HUES6 (cell line): ENCODE measurements around the gene C12orf60.

ENCODE experiments used
- H3K27ac ChIP-seq: 2 replicates; pipeline ENCODE4 v1.7.0; 2013; ENCODE audit warnings: low read depth, mild to moderate bottlenecking, low read length, inconsistent platforms
- H3K27me3 ChIP-seq: 2 replicates; pipeline ENCODE4 v1.6.1; 2013; ENCODE audit warnings: low read length; ENCODE audit not compliant: control insufficient read depth, insufficient read depth
- H3K36me3 ChIP-seq: 2 replicates; pipeline ENCODE4 v1.6.1; 2013; ENCODE audit warnings: low read length; ENCODE audit not compliant: control insufficient read depth, insufficient read depth
- H3K4me1 ChIP-seq: 2 replicates; pipeline ENCODE4 v1.6.1; 2013; ENCODE audit warnings: low read length; ENCODE audit not compliant: control insufficient read depth, insufficient read depth
- H3K4me3 ChIP-seq: 2 replicates; pipeline ENCODE4 v1.5.1; 2013; ENCODE audit warnings: low read depth, low read length
- H3K9ac ChIP-seq: one replicate; pipeline ENCODE4 v1.6.1; 2013; ENCODE audit warnings: mild to moderate bottlenecking, low read length
- H3K9me3 ChIP-seq: 2 replicates; pipeline ENCODE4 v1.6.1; 2013; ENCODE audit warnings: low read depth, low read length; ENCODE audit not compliant: control insufficient read depth, insufficient read depth

The C12orf60 gene

DNA sequence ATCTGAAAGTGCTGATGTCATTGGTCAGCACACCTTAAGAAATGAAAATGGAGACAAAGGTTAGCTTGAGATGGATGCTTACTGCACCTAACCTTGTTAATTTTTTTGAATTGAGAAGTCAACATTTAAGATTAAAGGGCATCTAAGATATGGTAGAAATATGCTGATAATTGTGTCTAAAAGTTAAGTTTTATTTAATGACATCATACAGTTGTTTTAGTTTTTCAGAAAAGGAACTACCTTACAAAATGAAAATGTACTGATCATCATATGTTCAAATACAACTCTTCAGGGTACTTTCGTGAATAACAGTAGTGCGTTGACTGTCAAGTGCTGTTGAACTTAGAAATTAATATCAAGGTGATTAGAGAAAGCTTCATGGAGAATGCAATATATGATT, 8.0 kb downstream of the C12orf60 start:
- Histone ChIP-seq H3K9ac (no peak overlapping the region), H3K27me3 (no peaks in the 10 kb centered on the region), H3K27ac (no peak overlapping the region), H3K4me1 (no peaks in the 10 kb centered on the region), H3K9me3 (no peaks in the 10 kb centered on the region), H3K36me3 (no peaks in the 10 kb centered on the region), H3K4me3 (no peak overlapping the region)

DNA sequence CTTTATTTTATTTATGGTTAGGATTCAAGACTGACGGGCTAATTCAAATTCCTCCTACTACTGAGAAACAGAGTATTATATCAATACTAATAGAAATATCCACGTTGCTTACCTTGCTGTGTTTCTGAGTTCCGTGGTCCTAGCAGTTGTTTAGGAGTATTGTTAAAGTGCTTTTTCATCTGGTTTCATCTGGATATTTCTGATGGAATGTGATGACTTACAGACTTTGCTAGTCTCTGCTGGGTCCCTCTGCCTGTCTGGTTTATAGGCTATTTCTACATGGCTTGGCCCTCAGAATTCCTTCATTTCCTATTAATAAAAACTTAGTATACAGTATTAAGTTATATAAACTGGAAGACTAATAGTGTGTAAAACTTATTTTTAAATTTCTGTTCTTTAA, 10.5 kb downstream of the C12orf60 start, which contains the start of gene SMCO3:
Gene SMCO3 (minus strand): TSS at position 169 of the 400 bp plus-strand sequence. CDS start 7,502 bp downstream, outside the sequence.
- no peak within 1 kb of the TSS for H3K4me3 ChIP-seq
- H3K36me3 ChIP-seq: no peaks in the 10 kb centered on the region
- no peak within 1 kb of the TSS for H3K27ac ChIP-seq
- H3K4me1 ChIP-seq: no peaks in the 10 kb centered on the region
- H3K9ac ChIP-seq: no peak within 1 kb of the TSS
- no peaks in the 10 kb centered on the region for H3K27me3 ChIP-seq
- H3K9me3 ChIP-seq: no peaks in the 10 kb centered on the region

DNA sequence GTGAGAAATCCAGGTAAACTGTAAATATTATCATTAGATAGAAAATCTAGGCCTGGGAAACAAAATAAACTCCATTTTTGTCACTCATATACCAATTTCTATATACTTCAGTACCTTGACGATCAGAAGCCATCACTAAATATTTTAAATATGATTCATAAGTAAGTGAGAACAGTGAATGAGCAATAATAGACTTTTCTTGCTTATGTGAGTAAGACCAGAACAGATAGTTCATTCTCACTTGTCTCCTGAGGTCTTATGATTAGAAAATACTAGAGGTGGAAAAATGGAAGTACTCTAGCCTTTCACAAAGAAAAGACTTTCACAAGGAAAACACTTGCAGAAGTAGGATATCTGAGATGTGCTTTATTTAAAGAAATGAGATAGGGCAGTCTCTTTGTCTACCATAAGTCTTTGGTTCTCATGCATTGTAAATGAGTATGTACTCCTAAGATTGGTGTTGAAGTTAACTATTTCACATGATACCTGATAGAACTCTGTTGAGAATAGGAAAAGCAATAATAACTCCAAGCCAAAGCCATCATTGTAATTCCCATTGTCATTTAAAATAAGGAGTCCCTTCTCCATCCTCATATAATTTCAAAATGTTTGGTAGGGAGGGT, 20.7 kb downstream of the C12orf60 start:
- no peaks in the 10 kb centered on the region for H3K36me3 ChIP-seq
- H3K27ac ChIP-seq: no peak overlapping the region

DNA sequence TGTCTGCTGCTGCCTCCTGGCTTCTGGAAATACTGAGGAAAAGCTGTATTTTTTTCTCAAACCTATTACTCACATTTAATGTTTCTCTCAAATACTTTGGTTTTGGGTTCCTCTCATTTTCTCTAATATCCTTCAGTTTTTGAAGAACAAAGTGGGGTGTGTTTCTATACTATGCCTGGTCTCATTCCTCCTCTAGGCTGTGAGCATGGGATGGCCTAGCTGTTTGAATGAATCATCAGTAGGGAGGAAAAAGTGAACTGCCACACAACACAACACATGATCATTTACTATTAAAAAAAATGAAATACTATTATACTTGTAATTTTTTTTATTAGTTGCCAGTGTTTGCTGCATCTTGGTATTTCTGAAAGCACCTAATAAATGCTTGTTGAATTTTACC, 21.8 kb downstream of the C12orf60 start:
- Histone ChIP-seq H3K4me3 (no peak overlapping the region), H3K27me3 (no peaks in the 10 kb centered on the region), H3K27ac (no peak overlapping the region), H3K9ac (no peak overlapping the region), H3K9me3 (no peaks in the 10 kb centered on the region), H3K36me3 (no peaks in the 10 kb centered on the region), H3K4me1 (no peaks in the 10 kb centered on the region)

More for the DNA sequence above, 20.7 kb downstream of the C12orf60 start:
- Histone ChIP-seq H3K9me3 (no peaks in the 10 kb centered on the region), H3K9ac (no peak overlapping the region), H3K4me3 (no peak overlapping the region), H3K27me3 (no peaks in the 10 kb centered on the region), H3K4me1 (no peaks in the 10 kb centered on the region)

DNA sequence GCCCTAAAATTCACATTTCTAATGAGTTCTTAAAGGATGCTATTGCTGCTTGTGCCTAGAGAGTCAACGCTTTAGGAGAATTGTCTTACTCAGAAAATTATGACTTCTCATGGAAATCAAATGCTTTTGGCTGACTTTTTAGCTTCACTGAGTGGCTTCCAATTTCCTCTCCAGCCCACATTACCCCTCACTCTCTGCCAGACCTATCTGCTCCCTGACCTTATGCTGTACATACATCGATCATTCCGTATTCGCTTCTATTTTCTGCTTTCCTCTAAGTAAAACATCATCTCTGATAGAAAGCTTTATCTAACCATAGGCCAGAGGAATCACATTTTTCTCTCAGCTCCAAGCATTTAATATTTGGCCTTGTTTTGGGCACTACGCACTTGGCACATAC, 23.0 kb downstream of the C12orf60 start:
- Histone ChIP-seq H3K36me3 (no peaks in the 10 kb centered on the region), H3K4me3 (no peak overlapping the region), H3K9me3 (no peaks in the 10 kb centered on the region), H3K4me1 (no peaks in the 10 kb centered on the region), H3K27me3 (no peaks in the 10 kb centered on the region), H3K9ac (no peak overlapping the region), H3K27ac (no peak overlapping the region)

DNA sequence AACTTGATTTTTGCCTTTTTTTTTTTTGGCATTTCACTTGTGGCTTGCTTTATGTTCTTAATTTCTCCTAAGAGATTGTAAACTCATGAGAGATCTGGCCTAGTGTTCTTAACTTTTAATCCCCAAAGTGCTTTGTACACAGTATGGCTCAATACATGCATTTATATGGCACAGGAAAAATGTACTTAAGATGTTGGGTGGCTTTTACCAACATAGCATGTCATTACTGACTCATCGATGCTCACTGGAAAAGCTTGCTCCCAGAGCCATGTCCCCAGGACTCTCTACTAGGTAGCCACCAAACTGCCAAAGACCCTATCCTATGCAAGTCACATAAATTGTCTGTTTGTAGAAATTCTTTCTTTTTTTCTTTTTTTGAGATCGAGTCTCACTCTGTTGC, 23.6 kb downstream of the C12orf60 start:
- no peak overlapping the region for H3K9ac ChIP-seq
- H3K9me3 ChIP-seq: no peaks in the 10 kb centered on the region
- no peaks in the 10 kb centered on the region for H3K27me3 ChIP-seq
- no peak overlapping the region for H3K27ac ChIP-seq
- no peak overlapping the region for H3K4me3 ChIP-seq
- no peaks in the 10 kb centered on the region for H3K36me3 ChIP-seq
- no peaks in the 10 kb centered on the region for H3K4me1 ChIP-seq

DNA sequence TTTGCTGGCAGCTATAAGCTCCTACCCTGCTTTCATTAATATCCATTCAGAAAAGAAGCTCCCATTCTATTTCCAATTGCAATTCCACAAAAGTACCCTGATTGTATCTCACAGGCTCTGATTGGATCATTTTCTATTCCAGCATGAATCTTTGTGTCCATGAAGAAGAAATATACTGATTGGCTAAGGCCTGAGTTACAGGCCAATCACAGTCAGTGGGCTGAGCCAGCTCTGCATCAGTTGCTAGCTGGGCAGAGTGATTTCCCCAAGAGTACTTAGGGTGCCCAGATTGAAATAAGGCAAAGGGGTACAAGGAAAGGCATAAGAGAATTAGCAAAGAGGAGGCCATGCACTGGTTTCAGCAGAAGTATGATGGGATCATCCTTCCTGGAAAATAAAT, 25.4 kb downstream of the C12orf60 start:
- Histone ChIP-seq H3K27me3 (no peaks in the 10 kb centered on the region), H3K9ac (no peak overlapping the region), H3K36me3 (no peaks in the 10 kb centered on the region), H3K9me3 (no peaks in the 10 kb centered on the region), H3K27ac (no peak overlapping the region), H3K4me3 (no peak overlapping the region), H3K4me1 (no peaks in the 10 kb centered on the region)

DNA sequence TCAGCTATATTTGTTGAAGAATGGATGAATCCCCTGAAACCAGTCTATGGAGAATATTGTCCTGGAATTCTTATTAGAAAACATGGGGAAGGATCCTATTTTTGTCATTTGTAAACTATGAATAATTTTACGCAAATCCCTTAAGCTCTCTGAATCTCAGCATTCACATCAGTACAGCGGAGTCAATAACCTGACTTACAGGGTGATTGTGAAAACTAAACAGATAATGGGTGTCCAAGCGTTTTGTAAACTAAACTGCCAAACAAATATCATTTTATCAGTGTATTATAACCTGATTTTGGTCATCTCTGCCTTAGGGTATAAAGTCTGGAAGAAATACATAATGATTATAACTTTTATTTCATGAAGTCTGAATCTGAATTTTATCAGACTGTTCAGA, 29.9 kb downstream of the C12orf60 start:
- no peaks in the 10 kb centered on the region for H3K36me3 ChIP-seq
- no peak overlapping the region for H3K4me3 ChIP-seq
- H3K27me3 ChIP-seq: no peaks in the 10 kb centered on the region
- H3K4me1 ChIP-seq: no peaks in the 10 kb centered on the region
- H3K9me3 ChIP-seq: no peaks in the 10 kb centered on the region
- no peak overlapping the region for H3K9ac ChIP-seq
- no peak overlapping the region for H3K27ac ChIP-seq

DNA sequence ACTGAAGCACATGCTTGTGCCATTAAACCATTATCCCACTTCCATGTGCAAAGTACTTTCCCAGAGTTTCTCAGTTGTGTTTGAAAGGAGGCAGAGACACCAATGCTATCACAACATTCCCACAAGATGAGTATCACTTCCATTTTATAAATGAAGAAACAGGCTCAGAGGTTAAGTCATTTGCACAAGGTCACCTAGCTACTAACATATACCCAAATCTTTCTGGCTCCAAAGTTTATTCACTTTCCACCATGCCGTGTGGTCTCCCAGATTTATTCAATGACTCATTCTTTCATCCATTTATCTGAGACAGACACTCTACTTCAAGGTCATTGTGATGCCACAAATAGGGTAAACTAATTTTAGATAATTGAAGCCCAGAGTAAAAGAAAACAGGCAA, 30.5 kb downstream of the C12orf60 start:
- no peaks in the 10 kb centered on the region for H3K9me3 ChIP-seq

DNA sequence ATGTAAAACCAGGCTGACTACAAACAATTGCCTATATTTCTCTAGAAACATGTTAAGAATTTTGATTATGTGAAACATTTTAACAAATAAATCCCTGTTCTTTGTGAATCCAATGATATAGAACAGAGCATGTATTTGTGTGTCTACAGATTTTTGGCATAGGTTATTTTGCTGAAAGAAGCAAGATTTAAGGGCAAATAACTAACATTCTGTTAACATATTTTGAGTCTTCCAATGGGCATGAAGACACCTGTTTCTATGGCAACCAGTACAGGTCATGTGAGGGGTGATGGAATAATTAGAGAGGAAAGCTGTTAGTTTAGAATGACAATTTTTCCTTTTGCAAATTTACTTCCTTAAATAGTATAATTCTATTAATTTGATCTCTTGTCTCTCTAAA, 31.0 kb downstream of the C12orf60 start:
- no peak overlapping the region for H3K4me3 ChIP-seq
- H3K9me3 ChIP-seq: peaks cover 3% of the 10 kb centered on the region; the same call in 1 of the 2 replicates
- no peak overlapping the region for H3K9ac ChIP-seq
- no peaks in the 10 kb centered on the region for H3K4me1 ChIP-seq
- no peak overlapping the region for H3K27ac ChIP-seq
- H3K36me3 ChIP-seq: no peaks in the 10 kb centered on the region
- H3K27me3 ChIP-seq: no peaks in the 10 kb centered on the region

More for the DNA sequence above, 30.5 kb downstream of the C12orf60 start:
- Histone ChIP-seq H3K9ac (no peak overlapping the region), H3K4me1 (no peaks in the 10 kb centered on the region), H3K27me3 (no peaks in the 10 kb centered on the region), H3K27ac (no peak overlapping the region), H3K4me3 (no peak overlapping the region), H3K36me3 (no peaks in the 10 kb centered on the region)

DNA sequence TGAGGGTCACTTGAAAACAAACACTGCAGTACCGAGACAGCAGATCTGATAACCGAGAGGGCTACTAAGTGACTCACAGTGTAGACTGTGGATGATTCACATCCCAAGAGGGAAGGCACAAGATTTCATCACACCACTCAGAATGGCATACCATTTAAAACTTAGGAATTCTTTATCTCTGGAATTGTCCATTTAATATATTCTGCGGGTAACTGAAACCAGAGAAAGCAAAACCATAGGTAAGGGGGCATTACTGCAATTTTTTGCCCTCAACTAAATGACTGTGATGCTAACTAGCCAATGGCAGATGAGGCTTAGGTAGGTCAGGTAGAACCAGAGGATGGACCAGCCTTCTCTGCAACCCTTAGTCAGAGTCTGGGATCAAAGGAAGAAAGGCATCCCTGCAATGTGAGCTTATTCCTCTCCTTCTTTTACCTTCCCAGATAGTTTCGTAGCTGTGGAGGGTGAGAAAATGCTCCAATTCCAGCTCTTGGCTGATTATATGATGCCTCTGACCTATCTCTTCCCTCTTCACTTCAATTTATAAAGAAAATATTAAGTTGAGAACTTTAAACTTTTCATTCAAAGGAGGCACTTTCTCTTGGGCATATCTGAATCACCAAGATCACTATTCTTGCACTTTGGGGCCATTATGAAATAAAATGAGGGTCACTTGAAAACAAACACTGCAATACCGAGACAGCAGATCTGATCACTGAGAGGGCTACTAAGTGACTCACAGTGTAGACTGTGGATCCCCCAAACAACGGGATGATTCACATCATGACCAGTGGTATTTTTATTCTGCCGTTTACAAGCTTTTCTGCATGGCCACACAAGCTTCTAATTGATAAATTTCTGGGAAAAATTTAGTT, 33.1 kb downstream of the C12orf60 start:
- H3K4me3 ChIP-seq: no peak overlapping the region
- H3K9me3 ChIP-seq: peaks cover 3% of the 10 kb centered on the region; the same call in 1 of the 2 replicates
- H3K9ac ChIP-seq: no peak overlapping the region
- 0 out of 2 replicates have a peak, but pooled peaks cover 1% of the 10 kb centered on the region for H3K4me1 ChIP-seq
- no peaks in the 10 kb centered on the region for H3K27me3 ChIP-seq
- no peak overlapping the region for H3K27ac ChIP-seq
- H3K36me3 ChIP-seq: no peaks in the 10 kb centered on the region
